Trophoblast cell (in vitro differentiated cells and primary cell): ENCODE data around the gene CTIF.

Experiments used
- DNase-seq, 2 donors: peaks; one replicate each; pipeline ENCODE4 v3.0.0-alpha.2; 2016
- H2AFZ ChIP-seq: 2 replicates; pipeline ENCODE4 v1.6.1; 2013; ENCODE audit warnings: low read length, moderate library complexity, mild to moderate bottlenecking; ENCODE audit not compliant: insufficient read depth, poor library complexity
- H2AK5ac ChIP-seq: 2 replicates; pipeline ENCODE4 v1.6.1; 2013; ENCODE audit warnings: mild to moderate bottlenecking, low read length
- H2BK120ac ChIP-seq: 2 replicates; pipeline ENCODE4 v1.6.1; 2013; ENCODE audit warnings: low read length, mild to moderate bottlenecking, moderate library complexity; ENCODE audit not compliant: insufficient read depth, poor library complexity
- H2BK12ac ChIP-seq: 2 replicates; pipeline ENCODE4 v1.6.1; 2013; ENCODE audit warnings: mild to moderate bottlenecking, low read length, moderate library complexity
- H2BK5ac ChIP-seq: 2 replicates; pipeline ENCODE4 v1.6.1; 2013; ENCODE audit warnings: low read length, low read depth, moderate library complexity, mild to moderate bottlenecking; ENCODE audit not compliant: poor library complexity
- H3K14ac ChIP-seq: 2 replicates; pipeline ENCODE4 v1.6.1; 2013; ENCODE audit warnings: mild to moderate bottlenecking, low read length
- H3K18ac ChIP-seq: 2 replicates; pipeline ENCODE4 v1.6.1; 2013; ENCODE audit warnings: mild to moderate bottlenecking, low read length
- H3K23ac ChIP-seq: 2 replicates; pipeline ENCODE4 v1.6.1; 2013; ENCODE audit warnings: low read length
- H3K27ac ChIP-seq: 2 replicates; pipeline ENCODE4 v1.5.1; 2013; ENCODE audit warnings: low read depth, mild to moderate bottlenecking, inconsistent platforms, low read length, moderate library complexity
- H3K27me3 ChIP-seq: 2 replicates; pipeline ENCODE4 v1.6.1; 2013; ENCODE audit warnings: inconsistent platforms, mild to moderate bottlenecking, low read length, moderate library complexity; ENCODE audit not compliant: insufficient read depth
- H3K36me3 ChIP-seq, 2 experiments: 1 replicate in 1 of 2; 2 replicates in 1 of 2; pipeline ENCODE4 v1.6.1; 2013; ENCODE audit warnings: low read length in 2 of 2, mild to moderate bottlenecking in 2 of 2, moderate library complexity in 1 of 2; ENCODE audit not compliant: insufficient read depth in 2 of 2, control insufficient read depth in 1 of 2
- H3K4ac ChIP-seq: 2 replicates; pipeline ENCODE4 v1.6.1; 2013; ENCODE audit warnings: low read depth, mild to moderate bottlenecking, low read length, moderate library complexity
- H3K4me1 ChIP-seq, 2 experiments: 1 replicate in 1 of 2; 2 replicates in 1 of 2; pipeline ENCODE4 v1.6.1; 2013; ENCODE audit warnings: low read length in 2 of 2, mild to moderate bottlenecking in 2 of 2, moderate library complexity in 1 of 2; ENCODE audit not compliant: insufficient read depth in 2 of 2, control insufficient read depth in 1 of 2
- H3K4me2 ChIP-seq: 2 replicates; pipeline ENCODE4 v1.6.1; 2013; ENCODE audit warnings: inconsistent platforms, mild to moderate bottlenecking, low read length, moderate library complexity
- H3K4me3 ChIP-seq: 2 replicates; pipeline ENCODE4 v1.5.1; 2013; ENCODE audit warnings: mild to moderate bottlenecking, low read depth, low read length, inconsistent platforms
- H3K79me1 ChIP-seq: one replicate; pipeline ENCODE4 v1.6.1; 2013; ENCODE audit warnings: low read length
- H3K79me2 ChIP-seq: 2 replicates; pipeline ENCODE4 v1.6.1; 2013; ENCODE audit warnings: low read length, mild to moderate bottlenecking; ENCODE audit not compliant: control insufficient read depth, insufficient read depth, poor library complexity
- H3K9ac ChIP-seq: 2 replicates; pipeline ENCODE4 v1.6.1; 2013; ENCODE audit warnings: mild to moderate bottlenecking, low read length
- H3K9me3 ChIP-seq: 2 replicates; pipeline ENCODE4 v1.6.1; 2013; ENCODE audit warnings: low read depth, mild to moderate bottlenecking, control low read depth, inconsistent platforms, low read length; ENCODE audit not compliant: insufficient read depth
- H4K12ac ChIP-seq: 2 replicates; pipeline ENCODE4 v1.6.1; 2013; ENCODE audit warnings: low read depth, mild to moderate bottlenecking, low read length, moderate library complexity
- H4K8ac ChIP-seq: 2 replicates; pipeline ENCODE4 v1.6.1; 2013; ENCODE audit warnings: low read depth, mild to moderate bottlenecking, low read length, moderate library complexity
- H4K91ac ChIP-seq: one replicate; pipeline ENCODE4 v1.6.1; 2013; ENCODE audit warnings: low read depth, mild to moderate bottlenecking, low read length, moderate library complexity
- WGBS: extraction: QIAGEN DNeasy Blood & Tissue Kit; methylation state at CpG from one replicate; pipeline ENCODE4 v1.1.7; 2013; ENCODE audit warnings: missing lambda C conversion rate; ENCODE audit not compliant: insufficient read length, insufficient coverage; ENCODE audit errors: extremely low coverage; 5-methylcytosine and 5-hydroxymethylcytosine counted together

CTIF gene

DNA sequence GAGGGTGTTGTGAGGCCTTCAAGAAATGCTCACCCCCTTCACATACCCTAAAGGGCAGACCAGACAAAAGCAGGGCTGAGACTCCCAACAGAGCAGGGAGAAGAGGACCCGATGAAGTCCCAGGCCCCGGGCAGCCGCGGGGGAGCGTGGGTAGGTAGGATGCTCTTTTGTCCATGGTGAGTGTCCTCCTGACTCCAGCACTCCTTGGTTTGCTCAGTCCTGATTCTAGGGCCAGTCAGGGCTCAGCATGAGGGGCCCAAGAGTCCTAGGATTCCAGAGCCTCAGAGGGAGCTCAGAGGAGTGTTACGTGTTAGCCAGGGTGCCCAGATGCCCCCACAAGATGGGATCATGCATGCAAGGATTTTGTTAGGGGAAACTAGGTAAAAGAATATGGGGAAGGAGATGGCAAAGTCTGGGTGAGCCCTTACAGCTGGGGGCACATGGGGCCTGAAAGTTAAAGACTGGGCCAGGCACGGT lies 347.1 kb downstream of the CTIF start:
- peaks cover 23% of the 10 kb centered on the region for H3K79me1 ChIP-seq
- H2AFZ ChIP-seq, result no peak overlapping the region
- no peaks in the 10 kb centered on the region for H3K27me3 ChIP-seq
- no peak for DNase-seq
- no CpG with 5 or more reads among the region's 7 CpGs for WGBS
- peaks cover 12 to 21% of the 10 kb centered on the region in 2 experiments for H3K4me1 ChIP-seq
- H3K9me3 ChIP-seq, result peaks cover 3% of the 10 kb centered on the region
- no peaks in the 10 kb centered on the region for H3K36me3 ChIP-seq
- H3K4me3 ChIP-seq, result no peak overlapping the region
- no peak overlapping the region for H3K9ac ChIP-seq
- no peak overlapping the region for H3K23ac ChIP-seq
- peak overlapping the region; percentile 76 for H2BK12ac ChIP-seq
- no peak overlapping the region for H3K18ac ChIP-seq
- H3K27ac ChIP-seq, result no peak overlapping the region
- no peak overlapping the region for H3K4ac ChIP-seq
- H3K14ac ChIP-seq, result no peak overlapping the region
- H2BK5ac ChIP-seq, result no peak overlapping the region
- no peak overlapping the region for H3K4me2 ChIP-seq
- H4K91ac ChIP-seq, result peak overlapping the region; percentile 2
- H4K12ac ChIP-seq, result no peak overlapping the region
- no peak overlapping the region for H4K8ac ChIP-seq
- H3K79me2 ChIP-seq, result peaks cover 1% of the 10 kb centered on the region
- no peak overlapping the region for H2BK120ac ChIP-seq
- no peak overlapping the region for H2AK5ac ChIP-seq

DNA sequence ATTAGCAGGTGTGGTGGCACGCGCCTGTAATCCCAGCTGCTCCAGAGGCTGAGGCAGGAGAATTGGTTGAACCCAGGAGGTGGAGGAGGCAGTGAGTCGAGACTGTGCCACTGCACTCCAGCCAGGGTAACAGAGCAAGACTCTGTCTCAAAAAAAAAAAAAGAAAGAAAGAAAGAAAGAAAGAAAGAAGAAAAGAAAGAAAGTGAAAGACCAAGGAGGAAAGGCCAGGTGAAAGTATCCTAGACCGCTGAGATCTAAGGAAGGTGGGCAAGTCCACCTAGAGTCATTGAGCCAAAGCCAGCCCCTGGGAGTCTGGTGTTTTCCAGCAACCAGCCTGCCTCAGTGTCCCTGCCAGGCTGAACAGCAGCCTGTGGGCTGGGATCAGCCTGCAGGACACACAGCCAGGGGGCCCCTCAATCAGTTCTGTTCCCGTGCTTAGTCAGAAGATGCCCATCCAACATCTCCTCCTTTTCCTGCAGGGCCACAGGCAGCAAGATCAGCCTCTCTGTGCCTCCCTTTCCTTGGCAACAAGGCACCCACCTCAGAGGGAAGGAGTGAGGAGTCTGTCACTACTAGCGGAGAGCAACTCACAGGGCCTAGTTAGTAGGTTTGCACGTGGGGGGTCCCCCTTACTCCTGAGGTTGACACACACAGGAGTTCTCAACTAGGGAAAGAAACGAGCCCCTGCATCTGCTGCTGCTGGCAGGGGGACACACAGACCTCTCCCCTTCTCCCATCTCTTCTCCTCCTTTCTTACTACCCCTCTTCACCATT lies 347.9 kb downstream of the CTIF start:
- H4K91ac ChIP-seq, result peak overlapping the region; percentile 9
- H2BK12ac ChIP-seq, result peak overlapping the region; percentile 0
- H4K8ac ChIP-seq, result no peak overlapping the region
- H3K14ac ChIP-seq, result peak overlapping the region; percentile 23
- no peak overlapping the region for H3K4me2 ChIP-seq
- WGBS, result no CpG with 5 or more reads among the region's 8 CpGs
- DNase-seq, result no peak
- no peak overlapping the region for H3K4ac ChIP-seq
- peak overlapping the region; percentile 57 for H2AK5ac ChIP-seq
- H3K18ac ChIP-seq, result no peak overlapping the region
- H2BK5ac ChIP-seq, result no peak overlapping the region
- peak overlapping the region; percentile 25 for H2BK120ac ChIP-seq
- H3K4me3 ChIP-seq, result no peak overlapping the region
- H3K9ac ChIP-seq, result no peak overlapping the region
- H3K27ac ChIP-seq, result no peak overlapping the region
- H3K27me3 ChIP-seq, result no peaks in the 10 kb centered on the region
- no peaks in the 10 kb centered on the region for H3K36me3 ChIP-seq
- no peak overlapping the region for H2AFZ ChIP-seq
- no peak overlapping the region for H3K23ac ChIP-seq
- peaks cover 1% of the 10 kb centered on the region for H3K79me2 ChIP-seq
- H3K79me1 ChIP-seq, result peaks cover 23% of the 10 kb centered on the region
- H3K4me1 ChIP-seq, result peaks cover 12 to 21% of the 10 kb centered on the region in 2 experiments
- H3K9me3 ChIP-seq, result peaks cover 3% of the 10 kb centered on the region
- no peak overlapping the region for H4K12ac ChIP-seq

DNA sequence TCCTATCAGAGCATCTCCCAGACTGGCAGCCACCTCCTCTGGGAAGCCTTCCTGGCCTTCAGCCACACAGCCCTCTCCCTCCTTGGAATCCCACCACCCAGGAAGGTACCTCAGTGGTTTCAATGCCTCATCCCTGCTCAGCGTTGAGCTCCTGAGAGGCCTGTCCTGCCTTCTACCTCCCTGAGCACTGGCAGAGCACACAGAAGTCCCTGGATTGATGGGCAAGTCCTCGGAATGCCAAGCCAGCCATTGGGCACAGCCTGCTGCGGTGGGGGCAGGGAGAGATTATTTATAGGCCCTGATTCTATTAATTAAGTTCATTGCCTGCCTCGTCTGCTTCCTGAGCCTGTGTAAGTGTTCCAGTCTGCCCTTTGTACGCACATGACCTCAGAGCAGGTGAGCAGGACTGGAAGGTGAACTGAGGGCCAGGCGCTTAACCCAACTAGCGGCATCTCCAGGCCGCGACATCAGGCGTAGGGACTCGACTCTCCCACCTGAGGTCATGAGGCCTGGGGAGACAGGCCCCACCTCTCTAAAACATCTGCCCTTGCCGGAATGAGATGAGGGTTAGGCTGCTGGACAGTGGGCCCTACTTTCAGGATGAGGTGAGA lies 348.6 kb downstream of the CTIF start:
- WGBS, result no CpG with 5 or more reads among the region's 12 CpGs
- no peak overlapping the region for H3K14ac ChIP-seq
- no peak overlapping the region for H3K4me3 ChIP-seq
- no peaks in the 10 kb centered on the region for H3K36me3 ChIP-seq
- H2AFZ ChIP-seq, result no peak overlapping the region
- H3K18ac ChIP-seq, result no peak overlapping the region
- no peak overlapping the region for H2BK5ac ChIP-seq
- no peaks in the 10 kb centered on the region for H3K27me3 ChIP-seq
- no peak overlapping the region for H4K12ac ChIP-seq
- H3K9ac ChIP-seq, result no peak overlapping the region
- H2BK120ac ChIP-seq, result no peak overlapping the region
- peak overlapping the region; percentile 42 for H2AK5ac ChIP-seq
- H3K4me1 ChIP-seq, result peaks cover 12 to 21% of the 10 kb centered on the region in 2 experiments
- H3K27ac ChIP-seq, result no peak overlapping the region
- no peak for DNase-seq
- H3K79me1 ChIP-seq, result peaks cover 26% of the 10 kb centered on the region
- no peak overlapping the region for H3K23ac ChIP-seq
- no peak overlapping the region for H3K4ac ChIP-seq
- peaks cover 3% of the 10 kb centered on the region for H3K9me3 ChIP-seq
- peak overlapping the region; percentile 47 for H2BK12ac ChIP-seq
- no peak overlapping the region for H4K8ac ChIP-seq
- peak overlapping the region; percentile 9 for H4K91ac ChIP-seq
- H3K79me2 ChIP-seq, result peaks cover 1% of the 10 kb centered on the region
- H3K4me2 ChIP-seq, result no peak overlapping the region

DNA sequence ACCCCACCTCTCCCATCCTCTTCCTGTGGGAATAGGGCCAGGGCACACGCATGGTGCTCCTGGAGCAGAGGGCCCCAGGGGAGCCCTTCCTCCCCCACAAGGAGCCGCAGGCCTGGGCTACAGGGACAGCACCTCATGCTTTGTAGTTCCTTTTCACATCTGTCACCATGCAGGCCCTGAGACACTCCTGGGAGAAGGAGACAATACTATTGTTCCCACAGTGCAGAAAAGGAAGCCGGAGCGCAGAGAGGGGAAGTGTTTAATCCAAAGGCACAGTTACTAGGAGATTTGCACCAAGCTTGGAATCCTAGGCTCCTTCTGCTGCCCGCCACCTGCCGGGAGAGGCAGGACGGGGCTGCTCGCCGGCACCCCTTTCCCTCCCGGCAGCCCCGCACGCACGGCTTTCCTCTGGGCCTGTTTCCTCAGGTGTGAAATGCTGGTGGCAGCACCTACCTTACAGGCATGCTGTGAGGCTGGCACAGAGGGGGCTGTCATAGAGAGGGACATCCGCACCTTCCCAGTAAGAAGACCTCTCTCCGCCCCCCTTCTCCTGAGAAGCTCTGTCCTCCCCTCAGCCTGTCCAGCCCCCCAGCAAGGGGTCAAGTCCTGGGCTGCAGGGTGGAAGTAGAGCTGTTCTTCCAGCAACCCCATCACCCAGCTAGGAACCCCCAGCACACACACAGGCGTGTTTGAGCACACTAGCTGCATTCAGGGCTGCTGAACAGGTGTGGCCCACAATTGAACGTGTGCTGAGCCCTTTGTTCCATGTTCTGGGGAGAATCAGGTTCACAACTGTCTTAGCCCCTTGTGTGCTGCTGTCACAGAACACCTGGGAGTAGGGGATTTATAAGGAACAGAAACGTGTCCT lies 349.3 kb downstream of the CTIF start:
- Histone ChIP-seq H4K8ac (no peak overlapping the region), H2BK12ac (peak overlapping the region; percentile 1), H3K4me1 (peaks cover 12 to 21% of the 10 kb centered on the region in 2 experiments), H4K91ac (peak overlapping the region; percentile 6), H3K9ac (no peak overlapping the region), H2AK5ac (peak overlapping the region; percentile 6), H4K12ac (no peak overlapping the region), H3K18ac (no peak overlapping the region), H2BK5ac (no peak overlapping the region), H2AFZ (no peak overlapping the region), H3K27ac (no peak overlapping the region), H3K79me1 (peaks cover 25% of the 10 kb centered on the region), H3K4ac (no peak overlapping the region), H3K36me3 (no peaks in the 10 kb centered on the region), H3K4me2 (no peak overlapping the region), H3K4me3 (no peak overlapping the region), H3K79me2 (peaks cover 1% of the 10 kb centered on the region), H2BK120ac (no peak overlapping the region), H3K23ac (no peak overlapping the region), H3K14ac (no peak overlapping the region), H3K9me3 (peaks cover 3% of the 10 kb centered on the region), H3K27me3 (no peaks in the 10 kb centered on the region)
- no CpG with 5 or more reads among the region's 18 CpGs for WGBS
- no peak for DNase-seq
